Hepatocyte (in vitro differentiated cells): ENCODE measurements around the gene SYNJ2.

ENCODE experiments used
- EZH2 ChIP-seq: fragments of 200-600 bp; sonication (generic); IDR thresholded peaks from 2 replicates; pipeline ENCODE4 v1.6.1; 2016; ENCODE audit warnings: antibody characterized with exemption, mild to moderate bottlenecking, borderline replicate concordance
- EZH2phosphoT487 ChIP-seq: fragments of 200-600 bp; sonication (generic); IDR thresholded peaks from one replicate; pipeline ENCODE4 v1.6.1; 2018; ENCODE audit warnings: antibody characterized with exemption, mild to moderate bottlenecking, low read depth, moderate library complexity; ENCODE audit not compliant: unreplicated experiment, severe bottlenecking
- TF ChIP-seq, protein P1 (sequence below): fragments of 200-600 bp; sonication (generic); IDR thresholded peaks from 2 replicates; pipeline ENCODE4 v1.5.1; 2016; ENCODE audit warnings: antibody characterized with exemption, mild to moderate bottlenecking; ENCODE audit not compliant: poor library complexity

DNA sequence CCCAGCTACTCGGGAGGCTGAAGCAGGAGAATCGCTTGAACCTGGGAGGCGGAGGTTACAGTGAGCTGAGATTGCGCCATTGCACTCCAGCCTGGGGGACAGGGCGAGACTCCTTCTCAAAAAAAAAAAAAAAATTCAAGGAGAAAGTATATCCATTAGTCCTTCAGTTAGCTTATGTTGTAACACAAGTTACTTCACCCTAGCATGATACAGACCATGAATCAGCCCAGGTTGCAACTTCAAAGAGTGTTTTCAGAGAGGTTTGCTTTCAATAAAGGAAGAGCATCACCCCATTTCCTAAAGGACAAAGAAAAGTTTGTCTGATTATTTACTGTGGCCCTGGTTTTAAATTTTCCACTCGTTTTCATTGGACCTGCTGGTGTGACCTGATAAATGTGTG lies 113.4 kb downstream of the SYNJ2 start:
- TF ChIP-seq EZH2phosphoT487, result no peak
- TF ChIP-seq, protein P1, sequence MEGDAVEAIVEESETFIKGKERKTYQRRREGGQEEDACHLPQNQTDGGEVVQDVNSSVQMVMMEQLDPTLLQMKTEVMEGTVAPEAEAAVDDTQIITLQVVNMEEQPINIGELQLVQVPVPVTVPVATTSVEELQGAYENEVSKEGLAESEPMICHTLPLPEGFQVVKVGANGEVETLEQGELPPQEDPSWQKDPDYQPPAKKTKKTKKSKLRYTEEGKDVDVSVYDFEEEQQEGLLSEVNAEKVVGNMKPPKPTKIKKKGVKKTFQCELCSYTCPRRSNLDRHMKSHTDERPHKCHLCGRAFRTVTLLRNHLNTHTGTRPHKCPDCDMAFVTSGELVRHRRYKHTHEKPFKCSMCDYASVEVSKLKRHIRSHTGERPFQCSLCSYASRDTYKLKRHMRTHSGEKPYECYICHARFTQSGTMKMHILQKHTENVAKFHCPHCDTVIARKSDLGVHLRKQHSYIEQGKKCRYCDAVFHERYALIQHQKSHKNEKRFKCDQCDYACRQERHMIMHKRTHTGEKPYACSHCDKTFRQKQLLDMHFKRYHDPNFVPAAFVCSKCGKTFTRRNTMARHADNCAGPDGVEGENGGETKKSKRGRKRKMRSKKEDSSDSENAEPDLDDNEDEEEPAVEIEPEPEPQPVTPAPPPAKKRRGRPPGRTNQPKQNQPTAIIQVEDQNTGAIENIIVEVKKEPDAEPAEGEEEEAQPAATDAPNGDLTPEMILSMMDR, result no peak
- no peak for TF ChIP-seq EZH2
